Smooth muscle cell (in vitro differentiated cells): ENCODE results near the gene NFATC2. TPM values are rescaled to one million over a fixed set of nuclear protein-coding genes. Genes with fewer than 3 reads are reported as not detected.

Source experiments
- DNase-seq: peaks from one replicate; lab custom pipeline; 2025; ENCODE audit not compliant: unreplicated experiment; lab: John Stamatoyannopoulos, UW
- H2AFZ ChIP-seq: fragments of 200-600 bp; sonication (generic); 2 replicates; pipeline ENCODE4 v1.6.0; 2016; ENCODE audit warnings: antibody characterized with exemption, low read depth, mild to moderate bottlenecking
- H3F3A ChIP-seq: fragments of 200-600 bp; sonication (generic); 2 replicates; pipeline ENCODE4 v1.6.0; 2017; ENCODE audit warnings: antibody characterized with exemption, low read depth
- H3K27ac ChIP-seq: fragments of 200-600 bp; sonication (generic); 2 replicates; pipeline ENCODE4 v1.5.1; 2016; ENCODE audit warnings: low read depth, mild to moderate bottlenecking
- H3K27me3 ChIP-seq: fragments of 200-600 bp; sonication (generic); 2 replicates; pipeline ENCODE4 v1.6.1; 2016; ENCODE audit warnings: low read depth, mild to moderate bottlenecking
- H3K36me3 ChIP-seq: fragments of 200-600 bp; sonication (generic); 2 replicates; pipeline ENCODE4 v1.5.1; 2016; ENCODE audit warnings: low read depth
- H3K4me1 ChIP-seq: fragments of 200-600 bp; sonication (generic); 2 replicates; pipeline ENCODE4 v1.5.1; 2016; ENCODE audit warnings: low read depth
- H3K4me2 ChIP-seq: fragments of 200-600 bp; sonication (generic); 2 replicates; pipeline ENCODE4 v1.6.0; 2016; ENCODE audit warnings: mild to moderate bottlenecking
- H3K4me3 ChIP-seq: fragments of 200-600 bp; sonication (generic); 2 replicates; pipeline ENCODE4 v1.5.1; 2016; ENCODE audit warnings: mild to moderate bottlenecking
- H3K79me2 ChIP-seq: fragments of 200-600 bp; sonication (generic); 2 replicates; pipeline ENCODE4 v1.6.0; 2016; ENCODE audit warnings: low read depth, mild to moderate bottlenecking
- H3K9ac ChIP-seq: fragments of 200-600 bp; sonication (generic); 2 replicates; pipeline ENCODE4 v1.6.0; 2016; ENCODE audit warnings: low read depth
- H3K9me3 ChIP-seq: fragments of 200-600 bp; sonication (generic); replicated peaks from 2 replicates; pipeline ENCODE4 v1.5.1; 2016; ENCODE audit warnings: low read depth
- H4K20me1 ChIP-seq: fragments of 200-600 bp; sonication (generic); 2 replicates; pipeline ENCODE4 v1.6.0; 2016; ENCODE audit warnings: low read depth
- CTCF ChIP-seq: fragments of 200-600 bp; sonication (generic); IDR thresholded peaks from 2 replicates; pipeline ENCODE4 v1.5.1; 2017; ENCODE audit warnings: borderline replicate concordance, mild to moderate bottlenecking, antibody characterized with exemption; ENCODE audit not compliant: insufficient read depth, poor library complexity, severe bottlenecking
- WGBS: methylation state at CpG from one replicate; pipeline ENCODE4 v1.1.7; 2016; ENCODE audit warnings: low lambda C conversion rate; 5-methylcytosine and 5-hydroxymethylcytosine counted together
- polyA plus RNA-seq: library from polyadenylated mRNA; unstranded; fragments of >200 nt; fragmentation: Nextera tagmentation; extraction: Ambion mirVana; gene quantifications from 2 replicates; pipeline ENCODE4 v1.2.1, GENCODE V29; 2016
- total RNA-seq: library from RNA; depleted of rRNA; stranded (reverse); fragments of >200 nt; gene quantifications from 2 replicates; pipeline ENCODE4 v1.2.3, GENCODE V29; 2014

Gene NFATC2
- total and polyA plus RNA-seq, 2 experiments from 2014 or later = 5.8 to 8.4 TPM

DNA sequence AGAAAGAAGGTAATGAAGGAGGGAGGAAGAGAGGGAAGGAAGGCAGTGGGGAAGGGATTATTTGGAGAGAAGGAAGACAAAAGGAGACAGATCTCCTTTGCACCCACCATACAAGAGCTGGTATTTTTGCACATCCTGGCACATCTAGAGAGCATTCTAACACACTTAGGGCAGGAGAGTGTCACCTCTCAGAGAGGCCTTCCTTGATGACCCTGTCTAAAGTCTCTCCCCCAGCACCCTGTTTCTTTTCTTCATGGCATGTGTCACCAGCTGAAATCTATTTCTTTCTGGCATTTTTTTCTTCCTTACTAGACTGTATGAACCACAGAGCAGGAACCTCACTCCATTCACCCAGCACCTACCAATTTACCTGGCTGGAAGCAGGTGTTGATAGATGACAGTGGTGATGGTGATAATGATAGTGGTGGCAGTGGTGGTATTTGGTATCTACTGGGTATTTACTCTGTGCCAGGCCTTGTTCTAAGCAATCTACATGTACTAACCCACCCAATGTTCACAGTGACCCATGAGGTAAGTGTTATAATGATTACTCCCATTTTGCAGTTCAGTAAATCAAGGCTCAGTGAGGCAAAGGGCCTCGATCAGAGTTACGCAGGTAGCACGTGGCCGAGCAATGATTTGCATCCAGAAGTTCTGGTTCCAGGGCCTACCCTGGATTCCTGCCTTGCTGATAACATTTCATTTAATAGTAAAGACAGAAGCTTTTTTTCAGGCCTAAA, 131.8 kb downstream of the NFATC2 start:
- Histone ChIP-seq H3K4me3 (no peak overlapping the region), H4K20me1 (no peaks in the 10 kb centered on the region), H3K79me2 (no peaks in the 10 kb centered on the region), H3K9me3 (no peaks in the 10 kb centered on the region), H3K27me3 (no peaks in the 10 kb centered on the region), H3K9ac (no peak overlapping the region), H2AFZ (no peak overlapping the region), H3K36me3 (no peaks in the 10 kb centered on the region), H3K4me1 (no peaks in the 10 kb centered on the region), H3K4me2 (no peak overlapping the region), H3F3A (peaks cover 25% of the 10 kb centered on the region), H3K27ac (no peak overlapping the region)
- DNase-seq = no peak
- 93% methylated on average over 4 of the region's 4 CpGs for WGBS
- TF ChIP-seq CTCF = no peak

DNA sequence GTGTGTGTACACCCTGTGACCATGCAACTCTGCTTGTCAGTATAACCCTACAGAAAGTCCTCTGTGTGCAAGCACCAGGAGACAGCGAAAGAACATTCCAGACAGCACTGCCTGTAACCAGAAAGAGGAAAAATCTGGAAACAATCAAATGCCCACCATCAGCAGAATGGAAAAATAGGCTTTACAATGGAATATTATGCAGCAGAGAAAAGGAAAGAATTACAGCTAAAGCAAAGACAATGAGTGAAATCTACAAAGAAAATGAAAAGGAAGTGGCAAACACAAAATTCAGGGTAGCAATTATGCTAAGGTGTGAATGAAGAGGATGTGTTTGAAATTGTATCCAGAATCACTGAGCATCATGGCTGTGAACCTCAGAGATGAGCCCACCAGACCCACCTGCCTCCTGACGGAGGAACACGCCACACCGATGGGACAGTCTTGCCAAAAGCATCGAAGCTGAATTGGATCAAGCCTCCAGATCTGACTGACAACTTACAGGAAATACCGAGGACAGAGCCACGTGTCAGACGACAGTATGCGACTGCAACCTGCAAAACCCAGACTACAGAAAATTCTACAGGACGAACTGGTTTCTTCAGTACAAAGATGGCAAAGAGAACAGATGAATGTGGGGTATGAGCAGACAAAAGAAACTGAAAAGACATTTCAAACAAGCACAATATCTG, 133.2 kb downstream of the NFATC2 start:
- Histone ChIP-seq H3F3A (peaks cover 26% of the 10 kb centered on the region), H3K4me3 (no peak overlapping the region), H3K36me3 (no peaks in the 10 kb centered on the region), H4K20me1 (no peaks in the 10 kb centered on the region), H3K9me3 (no peaks in the 10 kb centered on the region), H3K4me2 (no peak overlapping the region), H3K79me2 (no peaks in the 10 kb centered on the region), H3K9ac (no peak overlapping the region), H3K27ac (peak overlapping the region; percentile 53), H3K4me1 (no peaks in the 10 kb centered on the region), H2AFZ (no peak overlapping the region), H3K27me3 (no peaks in the 10 kb centered on the region)
- WGBS = 81% methylated on average over 10 of the region's 10 CpGs
- no peak for DNase-seq
- no peak for TF ChIP-seq CTCF

DNA sequence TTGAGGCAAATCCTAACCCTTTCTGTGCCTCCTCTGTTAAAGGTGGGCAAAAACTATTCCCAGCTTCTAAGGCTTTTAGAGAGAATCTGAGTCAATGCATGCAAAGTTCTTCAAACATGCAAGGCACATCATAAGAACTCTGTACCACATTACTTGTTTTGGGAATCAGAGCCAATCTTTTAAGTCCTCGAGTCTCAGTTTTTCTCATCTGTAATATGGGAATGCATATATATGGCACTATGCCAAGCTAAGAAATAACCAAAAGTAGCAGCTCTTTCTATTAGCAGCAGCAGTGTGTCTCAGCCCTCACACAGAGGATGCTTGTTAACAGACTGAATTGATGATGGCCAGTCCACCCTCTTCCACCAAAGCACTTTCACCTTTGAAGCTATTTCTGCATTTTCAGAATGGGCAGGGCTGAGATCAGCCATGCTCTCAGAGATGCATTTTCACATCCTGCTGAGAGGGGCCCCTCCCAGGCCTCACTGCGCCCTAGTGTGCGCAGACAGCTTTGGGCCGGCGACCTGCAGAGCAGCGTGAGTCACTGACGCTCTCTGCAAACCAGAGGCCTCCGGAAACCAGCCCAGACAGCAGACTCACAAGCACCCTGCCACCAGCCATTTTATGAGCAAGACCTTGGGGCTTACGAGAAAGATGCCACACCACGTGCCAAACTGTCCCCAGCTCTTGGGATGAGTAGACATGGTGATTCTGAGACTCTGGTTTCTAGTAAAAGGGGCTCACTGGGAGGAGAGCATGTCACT, 138.0 kb downstream of the NFATC2 start:
- Histone ChIP-seq H3K4me3 (no peak overlapping the region), H3K79me2 (no peaks in the 10 kb centered on the region), H3K27me3 (no peaks in the 10 kb centered on the region), H3K27ac (peak overlapping the region; percentile 72), H3K9ac (no peak overlapping the region), H3F3A (peaks cover 25% of the 10 kb centered on the region), H3K36me3 (no peaks in the 10 kb centered on the region), H3K9me3 (no peaks in the 10 kb centered on the region), H4K20me1 (no peaks in the 10 kb centered on the region), H2AFZ (no peak overlapping the region), H3K4me2 (no peak overlapping the region), H3K4me1 (peaks cover 9% of the 10 kb centered on the region)
- 21% methylated on average over 10 of the region's 10 CpGs for WGBS
- DNase-seq = peak; percentile 38
- TF ChIP-seq CTCF = no peak
